Measurements from ENCODE around the gene QKI.

The QKI gene

GRCh38 chr6:163487606-163488005, 73.1 kb downstream of the QKI start:
- no peak overlapping the region for H3K9ac ChIP-seq (ENCODE audit: low read length)
- no peak overlapping the region for H3K4me3 ChIP-seq (ENCODE audit: low read length)
- no peaks in the 10 kb centered on the region for H3K36me3 ChIP-seq (ENCODE audit: control insufficient read depth, insufficient read depth, low read length)
- H3K27ac ChIP-seq (ENCODE audit: low read depth, low read length) = no peak overlapping the region
- peaks cover 16% of the 10 kb centered on the region for H3K4me1 ChIP-seq (ENCODE audit: control insufficient read depth, insufficient read depth, low read length)
- no peaks in the 10 kb centered on the region for H3K27me3 ChIP-seq (ENCODE audit: control insufficient read depth, insufficient read depth, low read length)

- Histone ChIP-seq H3K27ac (ENCODE audit: low read depth, low read length) (no peak overlapping the region), H3K36me3 (ENCODE audit: control insufficient read depth, insufficient read depth, low read length) (no peaks in the 10 kb centered on the region), H3K4me1 (ENCODE audit: control insufficient read depth, insufficient read depth, low read length) (peaks cover 16% of the 10 kb centered on the region), H3K9ac (ENCODE audit: low read length) (no peak overlapping the region), H3K27me3 (ENCODE audit: control insufficient read depth, insufficient read depth, low read length) (no peaks in the 10 kb centered on the region), H3K4me3 (ENCODE audit: low read length) (no peak overlapping the region)
These were observed 75.1 kb downstream of the QKI start for GRCh38 chr6:163489584-163489983.

- H3K4me1 ChIP-seq (ENCODE audit: control insufficient read depth, insufficient read depth, low read length) = peaks cover 16% of the 10 kb centered on the region
- no peaks in the 10 kb centered on the region for H3K36me3 ChIP-seq (ENCODE audit: control insufficient read depth, insufficient read depth, low read length)
- no peak overlapping the region for H3K9ac ChIP-seq (ENCODE audit: low read length)
- no peaks in the 10 kb centered on the region for H3K27me3 ChIP-seq (ENCODE audit: control insufficient read depth, insufficient read depth, low read length)
- peak overlapping the region; percentile 27 for H3K27ac ChIP-seq (ENCODE audit: low read depth, low read length)
- no peak overlapping the region for H3K4me3 ChIP-seq (ENCODE audit: low read length)
These were observed 76.5 kb downstream of the QKI start for GRCh38 chr6:163490826-163491577.

GRCh38 chr6:163491737-163492300, 77.3 kb downstream of the QKI start:
- no peak overlapping the region for H3K9ac ChIP-seq (ENCODE audit: low read length)
- H3K4me3 ChIP-seq (ENCODE audit: low read length) = no peak overlapping the region
- peaks cover 16% of the 10 kb centered on the region for H3K4me1 ChIP-seq (ENCODE audit: control insufficient read depth, insufficient read depth, low read length)
- no peaks in the 10 kb centered on the region for H3K27me3 ChIP-seq (ENCODE audit: control insufficient read depth, insufficient read depth, low read length)
- no peaks in the 10 kb centered on the region for H3K36me3 ChIP-seq (ENCODE audit: control insufficient read depth, insufficient read depth, low read length)
- H3K27ac ChIP-seq (ENCODE audit: low read depth, low read length) = no peak overlapping the region

- no peak overlapping the region for H3K9ac ChIP-seq (ENCODE audit: low read length)
- H3K27me3 ChIP-seq (ENCODE audit: control insufficient read depth, insufficient read depth, low read length) = no peaks in the 10 kb centered on the region
- peaks cover 7% of the 10 kb centered on the region for H3K4me1 ChIP-seq (ENCODE audit: control insufficient read depth, insufficient read depth, low read length)
- no peak overlapping the region for H3K27ac ChIP-seq (ENCODE audit: low read depth, low read length)
- no peaks in the 10 kb centered on the region for H3K36me3 ChIP-seq (ENCODE audit: control insufficient read depth, insufficient read depth, low read length)
- H3K4me3 ChIP-seq (ENCODE audit: low read length) = no peak overlapping the region
These were observed 79.8 kb downstream of the QKI start for GRCh38 chr6:163494279-163494727.

- Histone ChIP-seq H3K27ac (ENCODE audit: low read depth, low read length) (no peak overlapping the region), H3K9ac (ENCODE audit: low read length) (no peak overlapping the region), H3K4me3 (ENCODE audit: low read length) (no peak overlapping the region), H3K4me1 (ENCODE audit: control insufficient read depth, insufficient read depth, low read length) (peaks cover 4% of the 10 kb centered on the region), H3K36me3 (ENCODE audit: control insufficient read depth, insufficient read depth, low read length) (no peaks in the 10 kb centered on the region), H3K27me3 (ENCODE audit: control insufficient read depth, insufficient read depth, low read length) (no peaks in the 10 kb centered on the region)
These were observed 81.7 kb downstream of the QKI start for GRCh38 chr6:163496205-163496604.

- H3K27me3 ChIP-seq (ENCODE audit: control insufficient read depth, insufficient read depth, low read length) = no peaks in the 10 kb centered on the region
- no peak overlapping the region for H3K9ac ChIP-seq (ENCODE audit: low read length)
- peaks cover 5% of the 10 kb centered on the region for H3K4me1 ChIP-seq (ENCODE audit: control insufficient read depth, insufficient read depth, low read length)
- no peaks in the 10 kb centered on the region for H3K36me3 ChIP-seq (ENCODE audit: control insufficient read depth, insufficient read depth, low read length)
- no peak overlapping the region for H3K4me3 ChIP-seq (ENCODE audit: low read length)
- H3K27ac ChIP-seq (ENCODE audit: low read depth, low read length) = no peak overlapping the region
These were observed 85.6 kb downstream of the QKI start for GRCh38 chr6:163500105-163500504.

- H3K9ac ChIP-seq (ENCODE audit: low read length) = no peak overlapping the region
- H3K4me1 ChIP-seq (ENCODE audit: control insufficient read depth, insufficient read depth, low read length) = peaks cover 5% of the 10 kb centered on the region
- no peak overlapping the region for H3K4me3 ChIP-seq (ENCODE audit: low read length)
- no peak overlapping the region for H3K27ac ChIP-seq (ENCODE audit: low read depth, low read length)
- no peaks in the 10 kb centered on the region for H3K36me3 ChIP-seq (ENCODE audit: control insufficient read depth, insufficient read depth, low read length)
- no peaks in the 10 kb centered on the region for H3K27me3 ChIP-seq (ENCODE audit: control insufficient read depth, insufficient read depth, low read length)
These were observed 86.5 kb downstream of the QKI start for GRCh38 chr6:163501026-163501425.

- no peak overlapping the region for H3K27ac ChIP-seq (ENCODE audit: low read depth, low read length)
- H3K27me3 ChIP-seq (ENCODE audit: control insufficient read depth, insufficient read depth, low read length) = no peaks in the 10 kb centered on the region
- no peak overlapping the region for H3K4me3 ChIP-seq (ENCODE audit: low read length)
- H3K9ac ChIP-seq (ENCODE audit: low read length) = no peak overlapping the region
- H3K36me3 ChIP-seq (ENCODE audit: control insufficient read depth, insufficient read depth, low read length) = no peaks in the 10 kb centered on the region
- H3K4me1 ChIP-seq (ENCODE audit: control insufficient read depth, insufficient read depth, low read length) = peaks cover 5% of the 10 kb centered on the region
These were observed 86.9 kb downstream of the QKI start for GRCh38 chr6:163501439-163501838.

- H3K27me3 ChIP-seq (ENCODE audit: control insufficient read depth, insufficient read depth, low read length) = no peaks in the 10 kb centered on the region
- H3K27ac ChIP-seq (ENCODE audit: low read depth, low read length) = no peak overlapping the region
- H3K36me3 ChIP-seq (ENCODE audit: control insufficient read depth, insufficient read depth, low read length) = no peaks in the 10 kb centered on the region
- H3K9ac ChIP-seq (ENCODE audit: low read length) = no peak overlapping the region
- peaks cover 5% of the 10 kb centered on the region for H3K4me1 ChIP-seq (ENCODE audit: control insufficient read depth, insufficient read depth, low read length)
- no peak overlapping the region for H3K4me3 ChIP-seq (ENCODE audit: low read length)
These were observed 90.6 kb downstream of the QKI start for GRCh38 chr6:163504984-163505640.

GRCh38 chr6:163507965-163508364, 93.4 kb downstream of the QKI start:
- no peaks in the 10 kb centered on the region for H3K4me1 ChIP-seq (ENCODE audit: control insufficient read depth, insufficient read depth, low read length)
- no peak overlapping the region for H3K9ac ChIP-seq (ENCODE audit: low read length)
- no peaks in the 10 kb centered on the region for H3K36me3 ChIP-seq (ENCODE audit: control insufficient read depth, insufficient read depth, low read length)

GRCh38 chr6:163513003-163513402, 98.5 kb downstream of the QKI start:
- Histone ChIP-seq H3K27me3 (ENCODE audit: control insufficient read depth, insufficient read depth, low read length) (no peaks in the 10 kb centered on the region), H3K4me1 (ENCODE audit: control insufficient read depth, insufficient read depth, low read length) (no peaks in the 10 kb centered on the region), H3K36me3 (ENCODE audit: control insufficient read depth, insufficient read depth, low read length) (no peaks in the 10 kb centered on the region), H3K27ac (ENCODE audit: low read depth, low read length) (no peak overlapping the region), H3K9ac (ENCODE audit: low read length) (no peak overlapping the region), H3K4me3 (ENCODE audit: low read length) (no peak overlapping the region)

More at GRCh38 chr6:163507965-163508364, 93.4 kb downstream of the QKI start:
- no peak overlapping the region for H3K27ac ChIP-seq (ENCODE audit: low read depth, low read length)
- no peak overlapping the region for H3K4me3 ChIP-seq (ENCODE audit: low read length)
- H3K27me3 ChIP-seq (ENCODE audit: control insufficient read depth, insufficient read depth, low read length) = no peaks in the 10 kb centered on the region

All from rectal smooth muscle tissue (tissue), 1 donor.